HUES6 (cell line): Measurements from ENCODE around the gene ADA.

Source experiments
- H3K27ac ChIP-seq: 2 replicates; pipeline ENCODE4 v1.7.0; 2013; ENCODE audit warnings: low read depth, mild to moderate bottlenecking, low read length, inconsistent platforms
- H3K27me3 ChIP-seq: 2 replicates; pipeline ENCODE4 v1.6.1; 2013; ENCODE audit warnings: low read length; ENCODE audit not compliant: control insufficient read depth, insufficient read depth
- H3K36me3 ChIP-seq: 2 replicates; pipeline ENCODE4 v1.6.1; 2013; ENCODE audit warnings: low read length; ENCODE audit not compliant: control insufficient read depth, insufficient read depth
- H3K4me1 ChIP-seq: 2 replicates; pipeline ENCODE4 v1.6.1; 2013; ENCODE audit warnings: low read length; ENCODE audit not compliant: control insufficient read depth, insufficient read depth
- H3K4me3 ChIP-seq: 2 replicates; pipeline ENCODE4 v1.5.1; 2013; ENCODE audit warnings: low read depth, low read length
- H3K9ac ChIP-seq: one replicate; pipeline ENCODE4 v1.6.1; 2013; ENCODE audit warnings: mild to moderate bottlenecking, low read length
- H3K9me3 ChIP-seq: 2 replicates; pipeline ENCODE4 v1.6.1; 2013; ENCODE audit warnings: low read depth, low read length; ENCODE audit not compliant: control insufficient read depth, insufficient read depth

ADA gene

DNA sequence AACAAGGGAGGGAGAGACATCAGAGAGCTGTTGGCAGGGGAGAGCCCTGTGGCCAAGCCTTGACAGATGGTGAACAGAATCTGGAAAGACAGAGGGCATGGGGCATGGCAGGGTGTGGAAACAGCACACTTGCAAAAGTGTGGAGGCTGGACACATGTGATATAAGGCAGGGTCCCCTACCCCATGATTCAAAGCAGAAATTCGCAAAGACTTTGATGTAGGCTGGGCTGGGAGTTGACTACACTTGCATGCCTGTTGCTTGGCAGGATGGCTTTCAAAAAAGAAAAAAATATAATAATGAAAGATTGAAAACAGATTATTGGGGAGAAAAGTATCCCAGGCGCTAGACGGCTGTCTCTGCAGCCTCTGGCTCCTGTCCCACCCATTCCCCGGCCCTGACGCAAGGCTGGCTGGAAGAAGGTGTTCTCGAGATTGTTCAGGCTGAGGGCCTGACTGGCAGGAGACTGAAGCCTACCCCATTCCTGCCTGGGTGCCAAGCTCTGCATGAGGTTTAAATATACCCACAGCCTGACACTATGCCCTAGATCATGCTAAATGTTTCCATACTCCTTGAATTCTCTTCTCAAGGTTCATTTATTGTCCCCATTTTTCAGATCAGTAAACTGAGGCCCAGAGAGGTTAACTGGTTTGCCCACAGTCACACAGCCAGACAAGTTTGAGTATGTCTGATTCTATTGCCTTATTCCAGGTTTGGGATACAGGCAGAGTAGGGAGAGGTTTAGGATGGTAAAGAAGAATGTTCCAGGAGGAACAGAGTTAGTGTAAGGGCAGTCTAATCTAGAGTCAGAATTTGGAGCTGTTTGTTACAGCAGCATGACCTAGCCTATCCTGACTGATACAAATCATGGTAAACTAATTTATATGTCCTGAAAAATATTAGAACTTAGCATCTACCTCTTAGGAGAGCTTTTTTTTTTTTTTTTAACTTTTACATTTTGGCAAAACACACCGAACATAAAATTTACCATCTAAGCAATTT lies 40.2 kb upstream of the ADA start:
- Histone ChIP-seq H3K36me3 (no peaks in the 10 kb centered on the region), H3K4me1 (peaks cover 9% of the 10 kb centered on the region; the same call in 1 of the 2 replicates), H3K9me3 (peaks cover 4% of the 10 kb centered on the region), H3K9ac (no peak overlapping the region), H3K27me3 (no peaks in the 10 kb centered on the region), H3K27ac (no peak overlapping the region), H3K4me3 (no peak overlapping the region)

DNA sequence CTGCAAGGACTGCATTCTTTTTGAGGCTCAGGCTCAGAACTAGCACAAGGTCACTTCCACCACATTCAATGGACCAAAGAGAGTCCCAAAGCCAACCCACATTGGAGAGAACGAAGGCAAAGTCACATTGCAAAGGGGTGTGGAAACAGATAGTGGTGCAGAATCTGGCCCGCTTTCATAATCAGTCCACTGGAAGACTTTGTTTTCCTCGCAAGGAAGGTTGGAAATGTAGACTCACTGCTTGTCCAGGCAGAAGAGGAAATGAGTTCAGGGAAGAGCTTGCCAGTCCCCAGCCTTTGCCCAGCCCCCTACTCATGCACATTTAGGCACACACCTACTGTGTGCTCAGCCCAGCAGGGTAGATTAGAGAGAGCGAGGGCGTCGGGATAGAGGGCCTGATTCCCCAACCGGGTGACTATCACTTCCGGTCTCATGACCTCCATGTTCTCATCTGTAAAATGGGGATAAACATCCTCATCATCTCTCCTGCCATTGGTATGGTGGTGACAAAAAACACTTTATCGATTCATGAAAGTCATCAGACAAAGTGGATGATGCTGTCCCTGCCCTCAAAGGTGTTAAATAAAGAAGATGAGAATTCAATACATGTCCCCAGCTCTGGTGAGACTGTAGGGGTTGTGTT lies 39.4 kb upstream of the ADA start:
- no peaks in the 10 kb centered on the region for H3K27me3 ChIP-seq
- no peak overlapping the region for H3K4me3 ChIP-seq

DNA sequence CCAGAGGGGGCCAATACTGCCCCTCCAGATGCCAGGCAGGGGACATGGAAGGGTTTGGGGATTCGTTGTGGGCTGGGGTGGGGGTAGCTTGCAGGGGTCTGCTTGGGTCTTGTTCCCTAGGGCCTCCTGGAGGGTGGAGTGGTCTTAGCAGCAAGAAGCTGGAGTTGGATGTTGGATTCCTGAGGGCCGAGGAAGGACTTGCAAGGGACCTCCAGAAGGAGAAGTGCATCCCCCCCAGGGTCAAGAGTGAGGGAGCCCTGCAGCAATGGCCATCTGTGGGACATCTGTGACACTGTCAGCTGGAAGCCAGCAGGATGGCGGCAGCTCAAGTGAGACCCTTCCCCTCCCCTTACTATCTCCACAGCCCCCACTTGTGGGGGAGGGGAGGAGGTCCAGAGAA lies 38.3 kb upstream of the ADA start:
- no peak overlapping the region for H3K9ac ChIP-seq
- no peak overlapping the region for H3K4me3 ChIP-seq
- H3K9me3 ChIP-seq, result peaks cover 4% of the 10 kb centered on the region
- H3K27me3 ChIP-seq, result no peaks in the 10 kb centered on the region
- no peaks in the 10 kb centered on the region for H3K36me3 ChIP-seq
- no peak overlapping the region for H3K27ac ChIP-seq
- peaks cover 10% of the 10 kb centered on the region; the same call in 1 of the 2 replicates for H3K4me1 ChIP-seq

More for the DNA sequence above, 39.4 kb upstream of the ADA start:
- Histone ChIP-seq H3K9me3 (peaks cover 4% of the 10 kb centered on the region), H3K4me1 (peaks cover 9% of the 10 kb centered on the region; the same call in 1 of the 2 replicates), H3K27ac (no peak overlapping the region), H3K36me3 (no peaks in the 10 kb centered on the region), H3K9ac (no peak overlapping the region)

DNA sequence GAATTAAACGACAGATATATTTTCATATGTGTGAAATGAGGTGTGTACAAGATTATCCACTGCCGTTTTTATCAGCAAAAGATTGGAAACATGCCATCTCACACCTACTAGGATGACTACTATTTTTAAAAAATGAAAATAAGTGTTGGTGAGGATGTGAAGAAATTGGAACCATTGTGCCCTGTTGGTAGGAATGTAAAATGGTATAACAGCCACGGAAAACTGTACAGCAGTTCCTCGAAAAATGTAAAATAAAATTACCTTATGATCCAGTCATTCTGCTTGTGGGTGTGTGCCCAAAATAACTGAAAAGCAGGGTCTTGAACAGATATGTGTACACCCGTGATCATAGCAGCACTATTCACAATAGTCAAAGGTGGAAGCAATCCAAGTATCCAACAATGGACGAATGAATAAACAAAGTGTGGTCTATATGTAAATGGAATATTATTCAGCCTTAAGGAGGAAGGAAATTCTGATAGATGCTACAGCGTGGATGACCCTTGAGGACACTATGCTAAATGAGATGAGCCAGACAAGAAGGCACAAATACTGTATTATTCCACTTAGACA lies 36.6 kb upstream of the ADA start:
- Histone ChIP-seq H3K36me3 (no peaks in the 10 kb centered on the region), H3K4me3 (no peak overlapping the region), H3K9ac (no peak overlapping the region), H3K27ac (no peak overlapping the region), H3K4me1 (peaks cover 12% of the 10 kb centered on the region; the same call in 1 of the 2 replicates), H3K9me3 (peaks cover 4% of the 10 kb centered on the region), H3K27me3 (no peaks in the 10 kb centered on the region)

DNA sequence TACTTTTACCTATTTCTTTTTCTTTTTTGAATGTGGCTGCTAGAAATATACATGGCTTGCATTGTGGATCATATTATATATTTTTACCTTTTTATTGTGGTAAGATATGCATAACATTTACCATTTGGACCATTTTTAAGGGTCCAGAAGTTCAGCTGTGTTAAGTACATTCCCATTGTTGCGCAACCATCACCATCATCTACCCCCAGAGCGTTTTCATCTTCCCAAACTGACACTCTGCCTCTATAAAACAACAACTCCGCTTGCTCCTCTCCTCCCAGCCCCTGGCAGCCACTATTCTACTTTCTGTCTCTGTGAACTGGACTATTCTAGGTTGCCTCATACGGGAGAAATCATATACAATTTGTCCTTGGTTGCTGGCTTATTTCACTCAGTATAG lies 35.4 kb upstream of the ADA start:
- no peak overlapping the region for H3K4me3 ChIP-seq
- H3K9ac ChIP-seq, result no peak overlapping the region
- no peak overlapping the region for H3K27ac ChIP-seq
- no peaks in the 10 kb centered on the region for H3K27me3 ChIP-seq
- H3K9me3 ChIP-seq, result peaks cover 3% of the 10 kb centered on the region
- no peaks in the 10 kb centered on the region for H3K36me3 ChIP-seq
- H3K4me1 ChIP-seq, result 0 out of 2 replicates have a peak, but pooled peaks cover 5% of the 10 kb centered on the region

DNA sequence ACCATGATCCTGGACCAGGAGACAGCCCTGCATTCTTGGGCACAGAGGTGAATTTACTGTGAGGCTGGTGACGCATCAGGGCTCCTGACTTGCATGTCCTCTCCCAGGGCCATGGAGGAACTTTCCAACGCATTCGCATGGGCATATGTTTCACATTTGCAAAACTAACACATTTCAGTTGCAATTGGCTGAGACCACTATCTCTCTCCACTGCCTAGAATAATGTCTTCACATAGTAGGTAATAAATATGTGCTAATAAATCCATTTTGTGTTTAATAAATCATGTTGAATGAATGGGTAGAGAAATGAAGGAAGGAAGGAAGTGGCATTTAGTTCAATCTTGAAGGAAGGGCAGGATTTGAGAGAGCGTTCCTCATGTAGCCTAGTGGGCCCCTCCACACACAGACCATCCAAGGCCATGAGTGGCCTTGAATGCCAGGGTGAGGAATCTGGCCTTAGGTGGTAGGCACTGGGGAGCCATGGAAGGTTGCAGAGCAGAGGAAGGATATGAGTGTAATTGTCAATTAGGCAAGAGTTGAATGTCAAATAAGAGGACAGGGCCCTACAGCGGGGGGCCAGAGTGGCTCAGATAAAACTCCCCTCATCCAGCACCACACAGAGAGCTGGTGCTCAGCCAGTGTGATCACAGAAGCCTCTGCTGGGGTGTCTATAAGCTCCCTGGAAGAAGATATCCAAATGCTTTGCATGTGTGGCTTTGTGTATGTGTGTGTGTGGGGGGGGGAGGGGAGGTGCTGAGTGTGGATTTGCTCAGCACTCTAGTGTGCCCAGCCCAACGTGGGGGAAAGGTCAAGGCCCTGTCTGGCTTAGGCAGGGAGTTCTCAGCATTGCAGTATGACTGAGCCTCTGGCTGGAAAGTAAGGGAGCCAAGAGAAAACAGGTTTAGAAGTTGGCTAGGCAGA lies 32.8 kb upstream of the ADA start:
- H3K9me3 ChIP-seq, result no peaks in the 10 kb centered on the region
- no peaks in the 10 kb centered on the region for H3K36me3 ChIP-seq
- no peak overlapping the region for H3K27ac ChIP-seq
- H3K4me1 ChIP-seq, result 0 out of 2 replicates have a peak, but pooled peaks cover 5% of the 10 kb centered on the region
- no peak overlapping the region for H3K4me3 ChIP-seq
- H3K27me3 ChIP-seq, result no peaks in the 10 kb centered on the region
- H3K9ac ChIP-seq, result no peak overlapping the region

DNA sequence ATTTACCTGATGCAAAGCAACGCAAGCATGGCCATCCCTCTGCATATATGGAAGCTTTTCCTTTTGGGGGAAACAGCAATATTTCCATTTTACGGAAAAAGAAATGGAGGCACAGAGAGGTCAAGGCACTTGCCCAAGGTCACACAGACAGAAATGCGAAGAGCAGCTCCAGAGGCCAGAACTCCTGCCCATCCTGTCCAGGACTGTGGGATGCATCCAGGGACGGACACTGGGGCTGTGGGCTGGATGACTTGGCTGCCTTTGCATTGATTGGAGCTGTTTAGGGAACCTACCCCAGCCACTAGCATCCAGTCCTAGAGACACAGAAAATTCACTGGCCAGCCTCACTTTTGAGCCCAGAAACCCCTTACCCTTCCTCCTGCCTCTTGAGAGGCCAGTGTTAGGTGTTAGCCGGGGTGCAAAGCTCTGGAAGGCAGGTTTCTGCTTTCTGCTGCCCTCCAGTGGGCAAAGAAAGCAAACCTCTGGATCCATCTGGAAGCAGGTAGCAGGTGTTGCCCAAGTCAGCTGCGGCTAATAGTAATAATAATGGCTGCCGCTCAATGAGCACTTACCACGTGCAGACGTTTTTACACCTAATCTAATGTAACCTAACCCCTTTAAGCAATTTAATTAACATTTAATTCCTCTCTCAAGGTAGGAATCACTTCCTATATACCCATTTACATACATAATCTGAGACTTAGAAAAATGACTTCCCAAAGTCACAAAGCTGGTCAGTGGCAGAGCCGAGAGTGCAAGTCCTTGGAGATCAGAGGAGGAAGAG lies 32.0 kb upstream of the ADA start:
- Histone ChIP-seq H3K27me3 (no peaks in the 10 kb centered on the region), H3K9ac (no peak overlapping the region), H3K27ac (no peak overlapping the region), H3K4me3 (no peak overlapping the region), H3K9me3 (no peaks in the 10 kb centered on the region), H3K4me1 (0 out of 2 replicates have a peak, but pooled peaks cover 6% of the 10 kb centered on the region), H3K36me3 (no peaks in the 10 kb centered on the region)

DNA sequence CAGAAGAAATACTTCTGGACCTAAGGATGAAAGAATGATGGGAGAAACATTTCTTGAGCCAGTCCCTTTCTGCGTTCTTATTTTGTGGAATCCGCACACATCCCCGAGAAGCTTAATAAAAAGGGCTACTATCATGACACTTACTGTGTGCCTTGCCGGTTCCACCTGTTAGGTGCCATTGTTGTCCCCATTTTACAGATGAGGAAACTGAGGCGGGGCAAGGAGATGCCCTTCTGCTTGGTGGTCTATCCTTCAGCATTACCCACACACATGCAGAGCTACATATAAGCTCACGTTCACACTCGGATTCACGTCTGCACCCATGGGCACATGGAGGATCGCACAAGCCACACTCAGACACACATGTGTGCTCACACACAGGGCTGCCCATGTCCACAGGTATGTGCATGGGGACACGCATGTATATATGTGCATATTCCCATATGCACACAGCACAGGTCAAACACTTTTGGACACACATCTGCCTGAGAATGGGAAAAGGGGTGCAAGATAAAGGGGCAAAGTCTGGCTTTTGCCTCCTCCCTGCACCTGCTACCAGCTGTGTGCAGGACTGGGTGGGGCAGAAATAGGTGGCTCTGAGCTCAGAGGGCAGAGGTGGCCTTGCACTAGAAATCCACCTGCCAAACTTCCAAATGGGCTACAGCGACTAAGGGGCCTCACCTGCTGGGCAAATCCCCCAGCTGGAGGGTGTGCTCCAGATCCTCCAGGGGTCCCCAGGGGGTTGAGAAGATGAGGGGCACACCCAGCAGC lies 30.5 kb upstream of the ADA start:
- H3K4me1 ChIP-seq, result 0 out of 2 replicates have a peak, but pooled peaks cover 8% of the 10 kb centered on the region
- H3K4me3 ChIP-seq, result no peak overlapping the region
- no peaks in the 10 kb centered on the region for H3K27me3 ChIP-seq
- no peaks in the 10 kb centered on the region for H3K36me3 ChIP-seq
- H3K9ac ChIP-seq, result no peak overlapping the region
- no peak overlapping the region for H3K27ac ChIP-seq
- no peaks in the 10 kb centered on the region for H3K9me3 ChIP-seq

DNA sequence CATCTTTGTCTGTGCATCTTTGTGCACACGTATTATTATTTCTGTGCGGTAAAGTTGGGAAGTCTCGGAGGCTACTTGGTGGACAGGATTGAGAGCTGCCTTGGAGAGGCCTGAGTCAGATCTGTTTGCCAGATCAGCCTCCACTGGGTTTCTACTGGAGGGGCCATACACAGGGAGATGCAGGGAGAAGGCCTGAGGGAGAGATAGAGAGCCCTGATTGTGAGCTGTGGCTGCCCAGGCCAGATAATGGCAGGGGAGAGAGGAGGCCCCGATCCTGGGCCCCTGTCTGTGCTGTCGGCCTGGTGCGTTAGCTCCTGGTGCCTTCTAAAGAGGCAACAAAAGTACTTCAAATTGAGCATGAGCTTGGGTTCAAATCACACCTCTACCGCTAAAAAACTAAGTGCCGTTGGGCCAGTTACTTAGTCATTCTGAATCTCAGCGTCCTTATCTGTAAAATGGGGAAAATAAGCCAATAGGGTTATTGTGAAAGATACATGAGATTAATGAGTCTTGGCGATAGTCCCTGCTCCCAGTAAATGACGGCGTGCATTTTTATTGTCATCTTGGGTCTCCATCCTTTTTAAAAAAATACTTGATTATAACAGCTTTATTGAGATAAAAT lies 27.6 kb upstream of the ADA start:
- H3K9me3 ChIP-seq, result no peaks in the 10 kb centered on the region
- H3K36me3 ChIP-seq, result no peaks in the 10 kb centered on the region
- no peak overlapping the region for H3K9ac ChIP-seq
- no peak overlapping the region for H3K4me3 ChIP-seq
- H3K27me3 ChIP-seq, result no peaks in the 10 kb centered on the region
- no peak overlapping the region for H3K27ac ChIP-seq
- 0 out of 2 replicates have a peak, but pooled peaks cover 6% of the 10 kb centered on the region for H3K4me1 ChIP-seq
